ENCODE data around the gene NUDT5.

NUDT5 gene

GRCh38 chr10:12201543-12201942 is 5.9 kb upstream of the NUDT5 start:
- TF ChIP-seq CTCF (IDR thresholded peaks at IDR 0.05; ENCODE audit: low read depth, low read length): no peak
- DNase-seq (ENCODE audit: extremely low read depth, low read depth): no peak

- no peak for TF ChIP-seq CTCF (IDR thresholded peaks at IDR 0.05; ENCODE audit: low read depth, low read length)
- DNase-seq (ENCODE audit: extremely low read depth, low read depth): no peak
These were observed 5.2 kb upstream of the NUDT5 start for GRCh38 chr10:12200850-12201249.

GRCh38 chr10:12198156-12198555 is 2.5 kb upstream of the NUDT5 start:
- no peak for TF ChIP-seq CTCF (IDR thresholded peaks at IDR 0.05; ENCODE audit: low read depth, low read length)
- DNase-seq (ENCODE audit: extremely low read depth, low read depth): no peak

GRCh38 chr10:12196531-12197211 is 980 bp upstream of the NUDT5 start:
- no peak for TF ChIP-seq CTCF (IDR thresholded peaks at IDR 0.05; ENCODE audit: low read depth, low read length)

GRCh38 chr10:12195281-12195602 is 449 bp downstream of the NUDT5 start:
- TF ChIP-seq CTCF (IDR thresholded peaks at IDR 0.05; ENCODE audit: low read depth, low read length): no peak
- DNase-seq (ENCODE audit: extremely low read depth, low read depth): no peak

More at GRCh38 chr10:12196531-12197211, 980 bp upstream of the NUDT5 start:
- DNase-seq (ENCODE audit: extremely low read depth, low read depth): no peak

GRCh38 chr10:12194752-12195271 is 879 bp downstream of the NUDT5 start:
- TF ChIP-seq CTCF (IDR thresholded peaks at IDR 0.05; ENCODE audit: low read depth, low read length): no peak
- no peak for DNase-seq (ENCODE audit: extremely low read depth, low read depth)

- no peak for DNase-seq (ENCODE audit: extremely low read depth, low read depth)
- no peak for TF ChIP-seq CTCF (IDR thresholded peaks at IDR 0.05; ENCODE audit: low read depth, low read length)
These were observed 2.5 kb downstream of the NUDT5 start for GRCh38 chr10:12193193-12193592.
